Mesothelial cell of epicardium (in vitro differentiated cells): ENCODE results near the gene HPS5. TPM values are rescaled to one million over a fixed set of nuclear protein-coding genes. Genes with fewer than 3 reads are reported as not detected.

Experiments
- DNase-seq, 2 experiments: peaks; one replicate each; pipeline ENCODE4 v3.0.0; 2021; ENCODE audit warnings: low spot score in 2 of 2; ENCODE audit not compliant: unreplicated experiment in 2 of 2
- H3K27ac Mint-ChIP-seq: 2 replicates; pipeline ENCODE4 v1.8.0; 2021; ENCODE audit warnings: mixed read lengths
- H3K27me3 Mint-ChIP-seq: 2 replicates; pipeline ENCODE4 v1.8.0; 2021; ENCODE audit warnings: low read depth, mixed read lengths
- H3K36me3 Mint-ChIP-seq: 2 replicates; pipeline ENCODE4 v1.8.0; 2021; ENCODE audit warnings: mixed read lengths
- H3K4me1 Mint-ChIP-seq: 2 replicates; pipeline ENCODE4 v1.8.0; 2021; ENCODE audit warnings: mixed read lengths
- H3K4me3 Mint-ChIP-seq: 2 replicates; pipeline ENCODE4 v1.8.0; 2021; ENCODE audit warnings: mild to moderate bottlenecking, moderate library complexity, mixed read lengths
- H3K9me3 Mint-ChIP-seq: 2 replicates; pipeline ENCODE4 v1.8.0; 2021; ENCODE audit warnings: mixed read lengths
- CTCF ChIP-seq: fragments of 200-600 bp; sonication (generic); IDR thresholded peaks from one replicate; pipeline ENCODE4 v1.5.0; 2021; ENCODE audit warnings: antibody characterized with exemption; ENCODE audit not compliant: unreplicated experiment
- total RNA-seq: library from RNA; stranded (reverse); gene quantifications from 3 replicates; pipeline ENCODE4 v1.2.1, GENCODE V29; 2021

Gene HPS5
- total RNA-seq, 1 donor from 2014 or later = 21.4 TPM

GRCh38 chr11:18312012-18312411 is 9.9 kb downstream of the HPS5 start:
- Mint-ChIP-seq H3K9me3 (no peaks in the 10 kb centered on the region), H3K36me3 (peaks cover 14% of the 10 kb centered on the region), H3K27me3 (no peaks in the 10 kb centered on the region), H3K4me1 (peaks cover 23% of the 10 kb centered on the region), H3K27ac (peak overlapping the region; percentile 95), H3K4me3 (no peak overlapping the region)
- no peak for DNase-seq
- TF ChIP-seq CTCF = no peak

GRCh38 chr11:18310800-18311340 is 11.1 kb downstream of the HPS5 start:
- Mint-ChIP-seq H3K9me3 (no peaks in the 10 kb centered on the region), H3K27me3 (no peaks in the 10 kb centered on the region), H3K27ac (peak overlapping the region; percentile 76), H3K4me1 (peaks cover 26% of the 10 kb centered on the region), H3K4me3 (no peak overlapping the region), H3K36me3 (peaks cover 19% of the 10 kb centered on the region)
- DNase-seq = no peak
- no peak for TF ChIP-seq CTCF

GRCh38 chr11:18309691-18310090 is 12.2 kb downstream of the HPS5 start:
- Mint-ChIP-seq H3K4me1 (peaks cover 30% of the 10 kb centered on the region), H3K27ac (peak overlapping the region; percentile 25), H3K9me3 (no peaks in the 10 kb centered on the region), H3K4me3 (no peak overlapping the region), H3K27me3 (no peaks in the 10 kb centered on the region), H3K36me3 (peaks cover 21% of the 10 kb centered on the region)
- no peak for DNase-seq
- no peak for TF ChIP-seq CTCF

GRCh38 chr11:18308242-18308641 is 13.7 kb downstream of the HPS5 start:
- no peak overlapping the region for H3K4me3 Mint-ChIP-seq
- peaks cover 21% of the 10 kb centered on the region for H3K36me3 Mint-ChIP-seq
- H3K27ac Mint-ChIP-seq = no peak overlapping the region
- H3K4me1 Mint-ChIP-seq = peaks cover 33% of the 10 kb centered on the region
- no peak for DNase-seq
- H3K27me3 Mint-ChIP-seq = no peaks in the 10 kb centered on the region
- H3K9me3 Mint-ChIP-seq = no peaks in the 10 kb centered on the region
- no peak for TF ChIP-seq CTCF

- no peak overlapping the region for H3K27ac Mint-ChIP-seq
- H3K36me3 Mint-ChIP-seq = peaks cover 21% of the 10 kb centered on the region
- no peak overlapping the region for H3K4me3 Mint-ChIP-seq
- no peak for TF ChIP-seq CTCF
- peaks cover 29% of the 10 kb centered on the region for H3K4me1 Mint-ChIP-seq
- no peaks in the 10 kb centered on the region for H3K9me3 Mint-ChIP-seq
- no peak for DNase-seq
- no peaks in the 10 kb centered on the region for H3K27me3 Mint-ChIP-seq
Observed at GRCh38 chr11:18307461-18308139, 14.3 kb downstream of the HPS5 start.
